GM19395 (cell line): Measurements from ENCODE around the gene CACNA1G.

Experiments used
- ATAC-seq: cut with Tn5 transposase; IDR thresholded peaks from one replicate; pipeline ENCODE4 v1.9.1; 2021; ENCODE audit warnings: mild to moderate bottlenecking, moderate library complexity; ENCODE audit not compliant: unreplicated experiment

Gene CACNA1G

GRCh38 chr17:50586421-50587247, 26.1 kb downstream of the CACNA1G start:
- no peak for ATAC-seq

- no peak for ATAC-seq
Measured at GRCh38 chr17:50587571-50587970, 27.1 kb downstream of the CACNA1G start.

- ATAC-seq: no peak
Measured at GRCh38 chr17:50588391-50589049, 28.0 kb downstream of the CACNA1G start.

- ATAC-seq: no peak
Measured at GRCh38 chr17:50589095-50589705, 28.7 kb downstream of the CACNA1G start.

- no peak for ATAC-seq
Measured at GRCh38 chr17:50590946-50591737, 30.6 kb downstream of the CACNA1G start.

- no peak for ATAC-seq
Measured at GRCh38 chr17:50593321-50593720, 32.8 kb downstream of the CACNA1G start.

GRCh38 chr17:50594128-50594823, 33.8 kb downstream of the CACNA1G start:
- ATAC-seq: no peak

GRCh38 chr17:50594892-50595291, 34.4 kb downstream of the CACNA1G start:
- ATAC-seq: no peak

GRCh38 chr17:50596191-50597037, 35.9 kb downstream of the CACNA1G start:
- ATAC-seq: no peak

GRCh38 chr17:50598487-50598886, 38.0 kb downstream of the CACNA1G start:
- no peak for ATAC-seq

GRCh38 chr17:50599606-50600005, 39.1 kb downstream of the CACNA1G start:
- no peak for ATAC-seq

- ATAC-seq: no peak
Measured at GRCh38 chr17:50601823-50602375, 41.4 kb downstream of the CACNA1G start.

GRCh38 chr17:50602836-50603235, 42.3 kb downstream of the CACNA1G start:
- no peak for ATAC-seq

GRCh38 chr17:50603340-50603739, 42.8 kb downstream of the CACNA1G start:
- ATAC-seq: no peak

- no peak for ATAC-seq
Measured at GRCh38 chr17:50604513-50604912, 44.0 kb downstream of the CACNA1G start.

- no peak for ATAC-seq
Measured at GRCh38 chr17:50605429-50605828, 44.9 kb downstream of the CACNA1G start.

- ATAC-seq: no peak
Measured at GRCh38 chr17:50607522-50608175, 47.1 kb downstream of the CACNA1G start.

GRCh38 chr17:50608700-50609379, 48.3 kb downstream of the CACNA1G start:
- ATAC-seq: no peak
